ENCODE measurements around the gene CACNA2D3. TPM values are rescaled to one million over a fixed set of nuclear protein-coding genes. Genes with fewer than 3 reads are reported as not detected.

The CACNA2D3 gene
- total RNA-seq, 1 donor from 2014 or later = not detected

DNA sequence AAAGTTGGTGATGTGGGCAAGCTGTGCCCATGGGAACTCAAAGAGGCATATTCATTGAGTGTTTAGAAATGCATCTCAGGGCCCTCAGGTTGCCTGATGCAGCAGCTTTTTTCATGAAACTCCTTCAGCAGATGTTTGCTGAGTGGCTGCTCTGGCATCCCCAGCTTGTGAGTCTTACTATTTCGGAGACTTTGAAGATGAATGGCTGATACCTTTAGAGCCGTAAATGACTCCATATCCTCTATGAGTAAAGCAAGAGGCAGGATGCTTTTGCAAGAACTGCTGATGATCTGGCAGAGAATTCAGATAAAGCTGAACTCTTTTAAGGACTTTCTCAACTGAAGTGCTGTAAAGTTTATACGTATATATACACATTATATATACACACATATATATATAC is 384.3 kb downstream of the CACNA2D3 start:
- Histone ChIP-seq H4K20me1 (ENCODE audit: low read depth) (no peaks in the 10 kb centered on the region), H3K79me2 (ENCODE audit: low read depth) (no peaks in the 10 kb centered on the region), H3K27me3 (no peaks in the 10 kb centered on the region), H3K27ac (no peak overlapping the region), H2AFZ (replicated peaks) (no peak overlapping the region), H3K9ac (no peak overlapping the region), H3K4me2 (no peak overlapping the region), H3K9me3 (ENCODE audit: low read depth) (no peaks in the 10 kb centered on the region), H3K36me3 (no peaks in the 10 kb centered on the region), H3K4me1 (peaks cover 9% of the 10 kb centered on the region), H3K4me3 (no peak overlapping the region), H3F3A (ENCODE audit: low read depth) (no peaks in the 10 kb centered on the region)
- no peak overlapping the region for H3K27ac Mint-ChIP-seq
- no peak overlapping the region for H3K4me3 Mint-ChIP-seq
- H3K9me3 Mint-ChIP-seq = no peaks in the 10 kb centered on the region
- no peak for TF ChIP-seq CTCF (IDR thresholded peaks at IDR 0.05)
- H3K27me3 Mint-ChIP-seq (ENCODE audit: insufficient read depth, low read depth) = no peaks in the 10 kb centered on the region
- H3K36me3 Mint-ChIP-seq = no peaks in the 10 kb centered on the region
- DNase-seq (ENCODE audit: low spot score) = no peak
- H3K4me1 Mint-ChIP-seq = peaks cover 4% of the 10 kb centered on the region

- Histone ChIP-seq H3F3A (ENCODE audit: low read depth) (no peaks in the 10 kb centered on the region), H3K4me1 (peaks cover 9% of the 10 kb centered on the region), H3K27me3 (no peaks in the 10 kb centered on the region), H3K9ac (no peak overlapping the region), H3K4me3 (no peak overlapping the region), H3K36me3 (no peaks in the 10 kb centered on the region), H3K9me3 (ENCODE audit: low read depth) (no peaks in the 10 kb centered on the region), H3K27ac (no peak overlapping the region), H3K79me2 (ENCODE audit: low read depth) (no peaks in the 10 kb centered on the region), H2AFZ (replicated peaks) (no peak overlapping the region), H4K20me1 (ENCODE audit: low read depth) (no peaks in the 10 kb centered on the region), H3K4me2 (no peak overlapping the region)
- H3K4me1 Mint-ChIP-seq = peaks cover 4% of the 10 kb centered on the region
- H3K27ac Mint-ChIP-seq = no peak overlapping the region
- no peaks in the 10 kb centered on the region for H3K27me3 Mint-ChIP-seq (ENCODE audit: insufficient read depth, low read depth)
- TF ChIP-seq CTCF (IDR thresholded peaks at IDR 0.05) = no peak
- no peak for TF ChIP-seq EZH2 (IDR thresholded peaks at IDR 0.05)
- TF ChIP-seq EZH2phosphoT487 (IDR thresholded peaks at IDR 0.05) = no peak
- no peaks in the 10 kb centered on the region for H3K36me3 Mint-ChIP-seq
- DNase-seq (ENCODE audit: low spot score) = no peak
- no peak overlapping the region for H3K4me3 Mint-ChIP-seq
- peaks cover 3% of the 10 kb centered on the region for H3K9me3 Mint-ChIP-seq
These were observed 385.6 kb downstream of the CACNA2D3 start for GRCh38 chr3:54507876-54508460.

- Mint-ChIP-seq H3K36me3 (no peaks in the 10 kb centered on the region), H3K4me3 (no peak overlapping the region), H3K9me3 (peaks cover 3% of the 10 kb centered on the region), H3K27me3 (ENCODE audit: insufficient read depth, low read depth) (peaks cover 4% of the 10 kb centered on the region), H3K4me1 (no peaks in the 10 kb centered on the region), H3K27ac (no peak overlapping the region)
- no peak overlapping the region for H3K9ac ChIP-seq
- no peak overlapping the region for H3K4me3 ChIP-seq
- H3K36me3 ChIP-seq = no peaks in the 10 kb centered on the region
- no peaks in the 10 kb centered on the region for H3K4me1 ChIP-seq
- no peaks in the 10 kb centered on the region for H3K9me3 ChIP-seq (ENCODE audit: low read depth)
- no peak overlapping the region for H3K27ac ChIP-seq
- no peak overlapping the region for H3K4me2 ChIP-seq
- TF ChIP-seq CTCF (IDR thresholded peaks at IDR 0.05) (no peak), EZH2 (IDR thresholded peaks at IDR 0.05) (no peak), EZH2phosphoT487 (IDR thresholded peaks at IDR 0.05) (no peak)
- no peaks in the 10 kb centered on the region for H3K27me3 ChIP-seq
- no peaks in the 10 kb centered on the region for H3F3A ChIP-seq (ENCODE audit: low read depth)
- H3K79me2 ChIP-seq (ENCODE audit: low read depth) = no peaks in the 10 kb centered on the region
- no peak overlapping the region for H2AFZ ChIP-seq (replicated peaks)
- DNase-seq (ENCODE audit: low spot score) = no peak
- H4K20me1 ChIP-seq (ENCODE audit: low read depth) = no peaks in the 10 kb centered on the region
These were observed 388.2 kb downstream of the CACNA2D3 start for GRCh38 chr3:54510506-54510905.
